Mucosa of stomach (tissue), 1 donor: ENCODE data around the gene ARFGAP3.

Source experiments
- H3K27me3 ChIP-seq: one replicate; pipeline ENCODE4 v1.7.0; 2013; ENCODE audit warnings: mild to moderate bottlenecking, low read length; ENCODE audit not compliant: control insufficient read depth, insufficient read depth
- H3K36me3 ChIP-seq: one replicate; pipeline ENCODE4 v1.7.0; 2013; ENCODE audit warnings: low read length; ENCODE audit not compliant: control insufficient read depth, insufficient read depth
- H3K4me1 ChIP-seq: one replicate; pipeline ENCODE4 v1.7.0; 2013; ENCODE audit warnings: mild to moderate bottlenecking, low read length; ENCODE audit not compliant: control insufficient read depth, insufficient read depth
- H3K4me3 ChIP-seq: one replicate; pipeline ENCODE4 v1.7.0; 2013; ENCODE audit warnings: low read length
- H3K9ac ChIP-seq: one replicate; pipeline ENCODE4 v1.7.0; 2013; ENCODE audit warnings: mild to moderate bottlenecking, low read length, moderate library complexity
- H3K9me3 ChIP-seq: one replicate; pipeline ENCODE4 v1.7.0; 2013; ENCODE audit warnings: mild to moderate bottlenecking, low read length, moderate library complexity; ENCODE audit not compliant: control insufficient read depth
- donor health status: Pancreatic carcinoma.

Gene ARFGAP3

DNA sequence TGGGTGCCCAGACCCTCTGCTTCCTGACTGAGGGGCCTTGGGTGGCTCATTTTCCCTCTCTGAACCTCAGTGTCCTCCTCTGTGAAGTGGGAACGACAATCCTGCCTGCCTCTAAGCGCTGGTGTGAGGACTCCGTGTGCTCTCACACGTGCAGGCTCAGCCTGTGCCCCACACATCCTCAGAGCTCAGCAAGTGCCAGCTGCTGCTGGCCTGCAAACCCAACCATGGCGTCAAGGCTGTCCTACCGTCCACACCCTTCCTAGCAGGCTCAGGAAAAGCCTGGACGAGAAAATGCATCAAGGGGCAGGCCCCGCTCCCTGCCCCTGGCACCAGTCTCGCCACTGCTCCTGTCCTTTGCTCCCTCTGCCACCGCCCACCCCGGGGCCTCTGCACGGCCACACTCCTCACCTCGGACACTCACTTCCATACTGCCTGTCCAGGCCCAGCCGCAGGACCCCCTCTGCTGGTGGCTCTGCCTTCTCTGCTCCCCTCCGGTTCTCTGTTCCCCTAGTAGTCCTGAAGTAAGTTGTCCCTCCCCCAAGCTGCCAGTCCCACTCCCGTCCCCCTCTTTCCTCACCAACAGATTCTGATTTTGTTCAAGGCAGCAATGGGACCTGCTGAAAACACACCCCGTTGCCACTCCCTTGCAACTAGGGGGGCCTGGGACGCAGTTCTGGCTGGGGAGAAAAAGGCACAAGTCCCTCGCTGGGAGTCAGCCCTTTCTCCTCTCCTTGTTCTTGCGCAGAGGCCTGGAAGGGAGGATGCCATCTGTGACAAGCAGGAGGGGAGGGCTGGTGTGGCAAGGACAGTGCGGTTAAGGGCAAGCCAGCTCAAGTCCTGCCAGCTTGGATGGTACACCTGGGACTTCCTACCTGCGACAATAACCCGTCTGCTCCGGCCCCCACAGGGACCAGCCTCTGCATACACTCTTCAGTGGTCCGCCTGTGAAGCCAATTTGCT, 62.2 kb downstream of the ARFGAP3 start:
- H3K36me3 ChIP-seq, result no peaks in the 10 kb centered on the region
- H3K27me3 ChIP-seq, result no peaks in the 10 kb centered on the region
- no peak overlapping the region for H3K4me3 ChIP-seq
- H3K9me3 ChIP-seq, result no peaks in the 10 kb centered on the region
- no peak overlapping the region for H3K9ac ChIP-seq
- H3K4me1 ChIP-seq, result no peaks in the 10 kb centered on the region

- Histone ChIP-seq H3K36me3 (no peaks in the 10 kb centered on the region), H3K4me3 (no peak overlapping the region), H3K4me1 (no peaks in the 10 kb centered on the region), H3K9ac (no peak overlapping the region), H3K9me3 (no peaks in the 10 kb centered on the region), H3K27me3 (no peaks in the 10 kb centered on the region)
Observed at GRCh38 chr22:42793848-42794405, 63.1 kb downstream of the ARFGAP3 start.

- H3K4me3 ChIP-seq, result no peak overlapping the region
- no peaks in the 10 kb centered on the region for H3K36me3 ChIP-seq
- no peaks in the 10 kb centered on the region for H3K9me3 ChIP-seq
- H3K27me3 ChIP-seq, result no peaks in the 10 kb centered on the region
- H3K4me1 ChIP-seq, result peaks cover under 1% of the 10 kb centered on the region
- H3K9ac ChIP-seq, result no peak overlapping the region
Observed at GRCh38 chr22:42792909-42793847, 63.9 kb downstream of the ARFGAP3 start.

GRCh38 chr22:42792453-42792908, 64.6 kb downstream of the ARFGAP3 start:
- H3K9me3 ChIP-seq, result no peaks in the 10 kb centered on the region
- peaks cover 6% of the 10 kb centered on the region for H3K4me1 ChIP-seq
- H3K4me3 ChIP-seq, result no peak overlapping the region
- no peaks in the 10 kb centered on the region for H3K36me3 ChIP-seq
- H3K27me3 ChIP-seq, result no peaks in the 10 kb centered on the region
- no peak overlapping the region for H3K9ac ChIP-seq

- Histone ChIP-seq H3K9me3 (no peaks in the 10 kb centered on the region), H3K36me3 (no peaks in the 10 kb centered on the region), H3K4me3 (no peak overlapping the region), H3K27me3 (no peaks in the 10 kb centered on the region), H3K9ac (no peak overlapping the region), H3K4me1 (peaks cover 6% of the 10 kb centered on the region)
Observed at GRCh38 chr22:42791721-42792452, 65.2 kb downstream of the ARFGAP3 start.

DNA sequence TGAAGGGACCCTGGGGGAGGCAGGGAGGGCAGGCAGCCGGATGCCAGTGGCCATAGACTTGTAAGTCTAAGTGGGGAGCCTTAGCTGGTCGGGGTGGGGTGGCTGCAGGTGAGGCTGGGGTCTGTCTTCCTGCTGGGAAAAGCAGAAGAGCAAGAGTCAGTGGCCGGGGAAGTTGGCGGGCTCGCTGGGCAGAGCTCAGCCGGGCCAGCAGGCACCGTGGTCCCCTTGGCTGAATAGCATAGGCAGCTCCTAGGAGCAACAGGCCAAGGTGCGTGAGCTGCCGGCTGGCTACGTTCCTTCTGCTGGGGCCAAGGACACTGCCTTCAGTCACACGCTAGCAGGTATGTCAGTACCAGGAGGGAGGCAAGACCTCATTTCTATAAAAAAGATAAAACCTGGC, 68.6 kb downstream of the ARFGAP3 start:
- Histone ChIP-seq H3K27me3 (no peaks in the 10 kb centered on the region), H3K4me1 (peaks cover 6% of the 10 kb centered on the region), H3K4me3 (no peak overlapping the region), H3K9ac (no peak overlapping the region), H3K36me3 (no peaks in the 10 kb centered on the region), H3K9me3 (no peaks in the 10 kb centered on the region)

DNA sequence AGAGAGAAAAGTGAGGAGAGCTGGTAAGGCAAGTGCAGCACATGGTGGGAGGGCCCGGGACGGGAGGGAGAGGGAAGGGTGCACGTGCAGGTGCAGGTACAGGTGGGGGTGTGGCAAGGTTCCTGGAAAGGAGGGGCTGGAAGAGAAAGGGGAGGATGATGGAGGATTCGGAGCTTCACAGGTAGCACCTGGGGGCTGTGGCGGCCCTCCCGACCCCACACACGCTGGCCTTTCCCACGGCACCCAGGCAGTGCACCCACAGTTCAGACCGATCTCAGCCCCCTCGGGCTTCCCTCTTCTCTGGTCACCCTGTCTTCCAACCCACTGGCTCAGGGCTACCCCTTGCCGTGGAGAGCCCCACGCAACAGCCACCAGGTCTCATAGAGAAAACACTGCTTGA, 69.1 kb downstream of the ARFGAP3 start:
- Histone ChIP-seq H3K9ac (no peak overlapping the region), H3K4me3 (no peak overlapping the region), H3K9me3 (no peaks in the 10 kb centered on the region), H3K27me3 (no peaks in the 10 kb centered on the region), H3K36me3 (no peaks in the 10 kb centered on the region), H3K4me1 (peaks cover 6% of the 10 kb centered on the region)

DNA sequence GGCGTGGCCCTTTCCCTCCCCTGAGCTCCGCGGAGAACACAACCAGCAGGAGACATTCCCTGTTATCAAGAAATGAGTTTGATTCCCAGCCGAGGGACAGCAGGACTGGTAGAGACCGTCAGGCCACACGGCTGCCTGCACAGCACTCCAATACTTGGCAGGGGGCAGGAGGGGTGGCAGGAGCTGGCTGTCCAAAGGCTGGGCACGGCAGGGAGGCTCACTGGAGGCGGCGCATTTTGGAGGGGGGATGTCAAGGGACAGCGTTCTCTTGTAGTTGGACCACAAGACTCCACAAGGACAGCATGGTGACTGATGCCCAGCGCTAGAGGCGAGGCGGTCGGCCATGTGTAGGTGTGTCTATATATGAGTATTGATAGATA, 69.7 kb downstream of the ARFGAP3 start:
- Histone ChIP-seq H3K27me3 (no peaks in the 10 kb centered on the region), H3K9me3 (no peaks in the 10 kb centered on the region), H3K4me3 (no peak overlapping the region), H3K9ac (no peak overlapping the region), H3K36me3 (no peaks in the 10 kb centered on the region), H3K4me1 (peaks cover 6% of the 10 kb centered on the region)

- Histone ChIP-seq H3K9me3 (no peaks in the 10 kb centered on the region), H3K4me3 (no peak overlapping the region), H3K9ac (no peak overlapping the region), H3K4me1 (peaks cover 6% of the 10 kb centered on the region), H3K36me3 (no peaks in the 10 kb centered on the region), H3K27me3 (no peaks in the 10 kb centered on the region)
Observed at GRCh38 chr22:42786606-42787356, 70.3 kb downstream of the ARFGAP3 start.

- no peaks in the 10 kb centered on the region for H3K27me3 ChIP-seq
- peaks cover 6% of the 10 kb centered on the region for H3K4me1 ChIP-seq
- no peaks in the 10 kb centered on the region for H3K36me3 ChIP-seq
- H3K4me3 ChIP-seq, result no peak overlapping the region
- no peak overlapping the region for H3K9ac ChIP-seq
- H3K9me3 ChIP-seq, result no peaks in the 10 kb centered on the region
Observed at GRCh38 chr22:42785706-42786499, 71.2 kb downstream of the ARFGAP3 start.
